HEK293 (cell line): ENCODE measurements around the gene SLC25A25.

Source experiments
- CTCF ChIP-seq: fragments of 450-650 bp; formaldehyde crosslinking; IDR thresholded peaks from 2 replicates; pipeline ENCODE4 v1.5.1; 2016; ENCODE audit warnings: missing biosample characterization, missing genetic modification characterization
- HOXA7 ChIP-seq: sonication (generic); formaldehyde crosslinking; IDR thresholded peaks from 2 replicates; pipeline ENCODE4 v1.8.1; 2022; ENCODE audit warnings: missing genetic modification reagents, borderline replicate concordance
- KLF10 ChIP-seq: fragments of 450-650 bp; IDR thresholded peaks from 2 replicates; pipeline ENCODE4 v1.5.1; 2018; ENCODE audit warnings: missing biosample characterization, mild to moderate bottlenecking, missing genetic modification characterization
- MYNN ChIP-seq: fragments of 450-650 bp; formaldehyde crosslinking; IDR thresholded peaks from 2 replicates; pipeline ENCODE4 v1.5.1; 2016; ENCODE audit warnings: missing biosample characterization, missing genetic modification characterization, borderline replicate concordance
- PRDM10 ChIP-seq: fragments of 450-650 bp; formaldehyde crosslinking; IDR thresholded peaks from 2 replicates; pipeline ENCODE4 v1.5.1; 2016; ENCODE audit warnings: missing biosample characterization, missing genetic modification characterization
- ZBTB8A ChIP-seq: fragments of 450-650 bp; formaldehyde crosslinking; IDR thresholded peaks from 2 replicates; pipeline ENCODE4 v1.5.1; 2016; ENCODE audit warnings: missing biosample characterization, missing genetic modification characterization
- ZNF138 ChIP-seq: fragments of 450-650 bp; formaldehyde crosslinking; IDR thresholded peaks from 2 replicates; pipeline ENCODE4 v1.5.1; 2016; ENCODE audit warnings: missing biosample characterization, missing genetic modification characterization, borderline replicate concordance
- ZNF239 ChIP-seq: fragments of 450-650 bp; formaldehyde crosslinking; IDR thresholded peaks from 2 replicates; pipeline ENCODE4 v1.5.1; 2016; ENCODE audit warnings: missing biosample characterization, missing genetic modification characterization
- ZNF837 ChIP-seq: fragments of 450-650 bp; formaldehyde crosslinking; IDR thresholded peaks from 2 replicates; pipeline ENCODE4 v1.5.1; 2016; ENCODE audit warnings: missing biosample characterization, missing genetic modification characterization
- ZNF843 ChIP-seq: fragments of 450-650 bp; formaldehyde crosslinking; IDR thresholded peaks from 2 replicates; pipeline ENCODE4 v1.5.1; 2016; ENCODE audit warnings: missing biosample characterization, missing genetic modification characterization
- ZSCAN16 ChIP-seq: fragments of 450-650 bp; formaldehyde crosslinking; IDR thresholded peaks from 2 replicates; pipeline ENCODE4 v1.5.1; 2016; ENCODE audit warnings: missing biosample characterization, missing genetic modification characterization

- no peak for TF ChIP-seq ZSCAN16 (tag by site-specific recombination)
- TF ChIP-seq CTCF (tag by site-specific recombination), result no peak
- no peak for TF ChIP-seq ZNF837
- no peak for TF ChIP-seq ZNF138 (tag by site-specific recombination)
- no peak for TF ChIP-seq MYNN (tag by site-specific recombination)
- no peak for TF ChIP-seq PRDM10 (tag by site-specific recombination)
- TF ChIP-seq ZNF843 (tag by site-specific recombination), result no peak
- TF ChIP-seq KLF10 (tag by site-specific recombination), result no peak
- TF ChIP-seq ZBTB8A, result no peak
- no peak for TF ChIP-seq ZNF239 (tag by site-specific recombination)
- no peak for TF ChIP-seq HOXA7 (CRISPR knock-in tag)
Measured at GRCh38 chr9:128153947-128154695, 86.1 kb downstream of the SLC25A25 start.
